Measurements from ENCODE around the gene ZNF609. TPM values are rescaled to one million over a fixed set of nuclear protein-coding genes. Genes with fewer than 3 reads are reported as not detected.

Gene ZNF609
- total RNA-seq, 1 donor from 2014 or later = 11.3 TPM

GRCh38 chr15:64706011-64706911 is 245.9 kb downstream of the ZNF609 start:
- no peak overlapping the region for H3K4me3 ChIP-seq (ENCODE audit: low read depth, low read length)
- no peak for FAIRE-seq
- H3K27me3 ChIP-seq (ENCODE audit: control insufficient read depth, insufficient read depth, low read length) = no peaks in the 10 kb centered on the region
- H3K36me3 ChIP-seq (ENCODE audit: control insufficient read depth, insufficient read depth, low read length) = no peaks in the 10 kb centered on the region
- TF ChIP-seq CTCF (IDR thresholded peaks at IDR 0.05; ENCODE audit: insufficient read depth, low read length, severe bottlenecking) = no peak
- no peak for DNase-seq (ENCODE audit: low read depth)

- H3K36me3 ChIP-seq (ENCODE audit: control insufficient read depth, insufficient read depth, low read length) = no peaks in the 10 kb centered on the region
- no peaks in the 10 kb centered on the region for H3K27me3 ChIP-seq (ENCODE audit: control insufficient read depth, insufficient read depth, low read length)
- DNase-seq (ENCODE audit: low read depth) (no peak), FAIRE-seq (no peak)
- TF ChIP-seq CTCF (IDR thresholded peaks at IDR 0.05; ENCODE audit: insufficient read depth, low read length, severe bottlenecking) = no peak
- no peak overlapping the region for H3K4me3 ChIP-seq (ENCODE audit: low read depth, low read length)
Observed at GRCh38 chr15:64710676-64711428, 250.5 kb downstream of the ZNF609 start.

GRCh38 chr15:64712353-64712752 is 252.0 kb downstream of the ZNF609 start:
- H3K4me3 ChIP-seq (ENCODE audit: low read depth, low read length) = no peak overlapping the region
- FAIRE-seq (no peak), DNase-seq (ENCODE audit: low read depth) (no peak)
- no peaks in the 10 kb centered on the region for H3K27me3 ChIP-seq (ENCODE audit: control insufficient read depth, insufficient read depth, low read length)
- TF ChIP-seq CTCF (IDR thresholded peaks at IDR 0.05; ENCODE audit: insufficient read depth, low read length, severe bottlenecking) = no peak
- no peaks in the 10 kb centered on the region for H3K36me3 ChIP-seq (ENCODE audit: control insufficient read depth, insufficient read depth, low read length)

- Histone ChIP-seq H3K27me3 (ENCODE audit: control insufficient read depth, insufficient read depth, low read length) (no peaks in the 10 kb centered on the region), H3K4me3 (ENCODE audit: low read depth, low read length) (no peak overlapping the region), H3K36me3 (ENCODE audit: control insufficient read depth, insufficient read depth, low read length) (no peaks in the 10 kb centered on the region)
- TF ChIP-seq CTCF (IDR thresholded peaks at IDR 0.05; ENCODE audit: insufficient read depth, low read length, severe bottlenecking) = no peak
- no peak for DNase-seq (ENCODE audit: low read depth)
- no peak for FAIRE-seq
Observed at GRCh38 chr15:64713592-64713991, 253.2 kb downstream of the ZNF609 start.

- DNase-seq (ENCODE audit: low read depth) (no peak), FAIRE-seq (no peak)
- Histone ChIP-seq H3K27me3 (ENCODE audit: control insufficient read depth, insufficient read depth, low read length) (no peaks in the 10 kb centered on the region), H3K4me3 (ENCODE audit: low read depth, low read length) (no peak overlapping the region), H3K36me3 (ENCODE audit: control insufficient read depth, insufficient read depth, low read length) (no peaks in the 10 kb centered on the region)
- TF ChIP-seq CTCF (IDR thresholded peaks at IDR 0.05; ENCODE audit: insufficient read depth, low read length, severe bottlenecking) = no peak
Observed at GRCh38 chr15:64716452-64716851, 256.1 kb downstream of the ZNF609 start.
